Right forelimb (tissue), 1 donor: ENCODE results near the gene SLIT1.
"Not testable (repeated sequence)": the region's sequence is repeated elsewhere in the genome, so short reads cannot be mapped to it uniquely, and the experiment has no call there.

Source experiments
- DNase-seq: peaks from one replicate; pipeline ENCODE4 v3.0.0-alpha.2; 2018

The SLIT1 gene

DNA sequence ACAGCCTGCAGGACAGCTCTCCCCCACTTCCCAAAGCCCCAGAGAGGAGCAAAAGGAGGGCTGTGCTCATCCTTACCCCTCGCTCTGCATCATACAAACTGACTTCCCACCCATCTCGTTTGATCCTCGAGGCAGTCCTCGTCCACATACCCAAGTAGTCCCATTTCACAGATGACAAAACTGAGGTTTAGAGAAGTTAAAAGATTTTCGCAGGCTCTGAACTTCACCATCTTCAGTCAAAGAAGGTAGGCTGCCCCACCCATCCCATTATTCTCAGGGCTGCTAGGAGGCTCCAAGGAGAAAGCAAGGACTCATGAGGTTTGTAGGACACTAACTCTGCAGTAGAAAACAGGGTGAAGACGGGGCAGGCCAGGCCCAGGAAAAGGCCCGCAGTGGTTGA lies 147.1 kb downstream of the SLIT1 start:
- DNase-seq, result no peak

- peak; percentile 80 for DNase-seq
These were observed 148.1 kb downstream of the SLIT1 start for GRCh38 chr10:97037365-97038361.

- DNase-seq, result no peak
These were observed 150.6 kb downstream of the SLIT1 start for GRCh38 chr10:97034958-97035769.

DNA sequence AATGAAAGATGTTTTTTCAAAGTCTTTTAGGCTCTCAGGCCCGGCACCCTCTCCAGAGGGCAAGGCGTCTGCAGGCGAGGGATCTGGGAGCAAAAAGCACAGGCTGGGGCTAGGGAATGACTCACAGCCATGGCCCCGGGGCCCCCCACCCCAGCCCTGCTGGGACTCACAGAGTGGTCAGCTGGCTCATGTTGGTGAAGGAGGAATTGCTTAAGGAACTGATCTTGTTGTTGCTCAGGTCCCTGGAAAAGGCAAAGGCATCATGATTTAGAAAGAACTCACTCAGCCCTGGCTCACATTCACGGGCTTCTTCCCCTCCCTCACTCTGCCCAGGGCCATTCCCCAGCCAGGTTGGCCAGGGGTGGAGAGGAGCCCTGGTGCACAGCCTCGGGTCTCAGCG lies 151.5 kb downstream of the SLIT1 start:
- DNase-seq, result no peak

DNA sequence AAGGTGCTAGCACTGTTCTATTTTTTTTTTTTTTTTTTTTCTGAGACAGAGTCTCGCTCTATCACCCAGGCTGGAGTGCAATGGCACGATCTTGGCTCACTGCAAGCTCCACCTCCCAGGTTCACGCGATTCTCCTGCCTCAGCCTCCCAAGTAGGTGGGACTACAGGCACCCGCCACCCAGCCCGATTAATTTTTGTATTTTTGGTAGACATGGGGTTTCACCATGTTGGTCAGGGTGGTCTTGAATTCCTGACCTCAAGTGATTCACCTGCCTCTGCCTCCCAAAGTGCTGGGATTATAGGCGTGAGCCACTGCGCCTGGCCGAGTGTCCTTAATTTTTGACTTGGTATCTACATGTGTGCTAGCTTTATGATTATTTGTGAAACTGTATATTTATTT lies 151.9 kb downstream of the SLIT1 start:
- not testable (repeated sequence) for DNase-seq

- no peak for DNase-seq
These were observed 153.1 kb downstream of the SLIT1 start for GRCh38 chr10:97032624-97033023.

DNA sequence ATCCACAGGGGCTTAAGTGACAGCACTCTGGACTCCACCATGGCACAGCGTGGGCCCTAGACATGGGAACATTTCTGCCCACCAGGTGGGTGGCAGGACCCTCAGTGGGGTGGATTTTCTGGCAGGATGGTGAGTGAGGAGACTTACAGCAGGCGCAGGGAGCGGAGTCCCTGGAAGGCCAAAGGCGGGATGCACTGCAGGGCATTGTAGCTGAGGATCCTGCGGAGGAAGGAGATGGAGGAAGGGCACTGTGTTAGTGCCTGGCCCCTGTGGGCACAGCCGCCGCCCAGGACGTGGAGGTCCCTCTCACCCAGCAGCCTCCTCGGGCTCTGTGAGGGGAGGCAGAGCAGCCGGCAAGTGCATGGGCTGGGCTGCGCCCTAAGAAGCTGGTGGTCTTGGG lies 154.3 kb downstream of the SLIT1 start:
- no peak for DNase-seq

DNA sequence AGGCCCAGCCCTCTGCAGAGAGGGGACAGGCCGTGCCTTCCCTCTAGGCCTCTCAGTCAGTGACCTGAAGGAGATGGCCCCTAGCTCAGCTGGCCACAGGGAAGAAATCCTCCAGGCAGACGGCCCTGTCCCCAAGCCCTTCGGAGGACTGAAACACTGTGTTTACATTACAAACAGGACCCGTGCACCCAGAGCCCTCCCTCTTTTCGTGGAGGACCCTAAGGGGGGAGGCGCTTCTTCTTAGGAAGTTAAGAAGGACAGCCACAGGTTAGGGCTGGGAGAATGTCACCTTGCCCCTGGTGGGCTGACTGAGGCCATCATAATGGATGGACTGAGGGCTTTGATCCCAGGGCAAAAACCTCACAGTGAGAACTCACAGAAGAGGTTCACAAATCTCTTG lies 154.9 kb downstream of the SLIT1 start:
- no peak for DNase-seq

- no peak for DNase-seq
These were observed 156.5 kb downstream of the SLIT1 start for GRCh38 chr10:97029271-97029670.

DNA sequence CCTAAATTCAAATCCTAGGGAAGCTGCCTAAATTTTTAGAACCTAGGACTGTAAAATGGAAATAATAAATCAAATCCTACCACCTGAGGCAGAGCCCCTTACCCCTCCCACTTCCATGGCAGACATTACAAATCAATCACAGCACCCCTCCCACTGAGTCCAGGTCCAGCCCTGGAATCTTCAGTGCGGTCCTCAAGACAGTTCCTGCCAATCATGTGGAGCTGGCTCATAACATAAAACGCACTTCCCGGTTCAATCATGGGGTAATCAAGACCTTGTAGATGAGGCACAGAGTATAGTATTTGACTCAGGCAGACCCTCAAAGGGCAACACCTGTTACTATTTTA lies 157.0 kb downstream of the SLIT1 start:
- no peak for DNase-seq

DNA sequence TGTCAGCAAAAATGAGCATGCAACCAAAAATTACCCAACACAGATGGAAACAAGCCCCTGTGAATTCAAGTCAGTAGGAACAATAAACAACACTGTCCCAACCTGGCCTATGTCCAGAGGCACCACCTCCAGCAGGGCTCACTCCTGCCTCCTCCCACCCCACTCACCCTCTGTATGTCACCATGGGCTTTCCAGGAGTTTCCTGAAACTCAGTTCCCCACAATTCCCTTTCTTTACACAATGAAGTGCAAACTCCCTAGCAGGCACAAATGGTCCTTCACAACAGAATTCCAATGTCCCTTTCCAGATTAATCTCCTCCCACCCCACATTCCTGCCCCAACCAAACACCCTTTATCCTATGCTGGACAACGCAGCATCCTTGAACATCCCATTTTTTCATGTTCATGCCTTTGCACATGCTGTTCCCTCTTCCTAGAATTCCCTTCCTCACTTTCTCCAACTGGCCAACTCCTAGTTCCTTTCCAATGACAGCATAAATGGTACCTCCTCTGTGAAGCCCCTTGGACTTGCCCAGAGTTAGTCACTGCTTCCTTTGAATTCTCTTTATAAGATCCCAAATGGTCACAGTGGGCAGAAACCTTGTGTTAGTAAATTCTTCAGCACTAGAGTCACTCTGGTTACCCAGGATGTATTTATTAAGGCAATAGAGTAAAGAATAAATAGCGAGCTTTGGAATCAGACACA lies 157.5 kb downstream of the SLIT1 start:
- no peak for DNase-seq

GRCh38 chr10:97025613-97026242 lies 160.0 kb downstream of the SLIT1 start:
- no peak for DNase-seq

- no peak for DNase-seq
These were observed 161.3 kb downstream of the SLIT1 start for GRCh38 chr10:97024168-97025073.

- no peak for DNase-seq
These were observed 162.2 kb downstream of the SLIT1 start for GRCh38 chr10:97023401-97024167.

DNA sequence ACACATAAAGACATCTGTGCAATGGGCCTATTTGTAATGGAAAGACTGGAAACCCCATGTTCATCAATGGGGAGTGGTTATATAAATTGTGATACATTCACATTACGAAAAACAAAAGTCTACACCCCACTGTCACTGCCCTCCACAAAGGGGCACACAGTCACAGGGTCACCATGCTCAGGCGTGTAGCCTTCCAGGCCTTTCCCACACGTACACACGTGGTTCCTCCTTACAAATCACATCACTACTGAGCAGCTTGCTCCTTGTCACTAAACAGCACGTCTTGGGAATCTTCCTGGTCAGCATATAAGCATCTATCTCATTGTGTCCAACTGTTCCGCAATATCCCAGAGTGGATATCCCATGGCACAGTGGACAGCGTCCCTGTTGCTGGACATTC lies 163.1 kb downstream of the SLIT1 start:
- DNase-seq, result no peak

- DNase-seq, result no peak
These were observed 165.0 kb downstream of the SLIT1 start for GRCh38 chr10:97020452-97021400.

DNA sequence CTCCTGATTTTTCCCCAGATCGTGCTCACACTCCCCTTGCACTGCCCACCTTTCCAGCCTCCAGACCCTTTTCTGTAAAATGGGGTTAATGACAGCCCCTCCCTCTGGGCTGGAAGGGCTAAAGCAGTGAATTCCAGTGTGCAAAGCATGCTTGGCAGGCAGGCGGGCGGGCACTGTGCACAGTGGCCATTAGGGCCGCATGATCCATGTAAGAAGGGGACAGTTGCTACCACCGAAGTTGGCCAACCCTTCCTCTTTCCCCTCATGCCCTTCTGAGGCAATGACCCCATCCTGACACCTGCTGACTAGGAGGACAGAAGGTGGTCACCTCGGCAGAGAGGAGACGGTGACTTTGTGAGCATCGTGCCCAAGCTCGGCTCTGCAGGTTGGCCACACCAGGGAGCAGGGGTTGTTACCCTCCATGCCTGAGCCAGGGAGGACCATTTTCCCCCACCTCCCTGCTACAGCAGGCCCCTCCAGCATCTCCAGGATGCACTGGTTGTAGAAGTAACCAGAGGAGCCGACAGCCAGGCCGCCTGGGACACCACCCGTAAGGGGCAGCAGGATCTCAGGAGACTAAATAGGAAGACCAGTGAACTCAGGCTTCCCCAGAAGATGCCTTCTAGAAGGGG lies 166.4 kb downstream of the SLIT1 start:
- no peak for DNase-seq

DNA sequence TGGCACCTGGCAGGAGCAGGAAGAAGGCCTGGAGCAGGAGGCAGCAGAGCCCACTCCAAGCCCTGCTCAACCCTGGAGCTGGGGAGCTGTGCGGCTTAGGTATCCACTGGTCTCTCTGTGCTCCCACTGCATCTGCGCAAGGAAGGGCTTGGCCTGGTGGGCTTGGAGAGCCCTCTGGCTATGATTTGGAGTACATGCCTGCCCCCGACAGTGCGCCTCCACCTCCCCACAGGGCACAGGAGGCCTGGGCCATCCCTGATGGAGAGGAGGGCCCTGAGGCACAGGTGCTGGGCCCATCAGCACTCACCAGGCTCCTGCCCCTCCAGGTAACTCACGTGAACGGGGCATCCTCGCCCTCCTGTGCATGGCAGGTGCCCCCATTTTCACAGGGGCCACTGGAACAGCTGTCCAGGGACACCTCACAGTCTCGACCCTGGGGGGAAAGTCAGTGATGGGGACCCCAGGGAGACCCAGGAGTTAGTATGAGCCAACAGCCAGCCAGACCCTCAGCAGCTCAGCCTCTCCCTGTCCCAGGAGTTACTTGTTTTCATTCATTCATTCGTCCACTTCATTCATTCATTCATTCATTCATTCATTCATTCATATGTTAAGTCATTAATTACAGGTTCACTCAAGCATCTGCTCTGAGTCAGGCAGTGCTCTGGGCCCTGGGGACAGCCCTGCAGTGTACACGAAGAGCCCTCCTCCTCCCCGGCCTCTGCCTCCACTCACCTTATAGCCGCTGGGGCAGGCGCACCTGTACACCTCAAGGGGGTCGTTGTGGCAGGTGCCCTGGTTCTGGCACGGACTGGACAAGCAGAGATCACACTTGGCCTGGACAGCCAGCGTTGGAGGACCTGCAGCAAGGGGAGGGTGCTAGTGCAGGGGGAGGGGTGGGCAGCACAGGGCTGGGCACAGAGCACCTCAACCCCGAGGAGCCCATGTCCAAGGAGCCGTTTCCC lies 167.2 kb downstream of the SLIT1 start:
- DNase-seq, result no peak
